ENCODE results near the gene PLXDC2. TPM values are rescaled to one million over a fixed set of nuclear protein-coding genes. Genes with fewer than 3 reads are reported as not detected.
"Not testable (repeated sequence)": the region's sequence is repeated elsewhere in the genome, so short reads cannot be mapped to it uniquely, and the experiment has no call there.

The PLXDC2 gene
- 2.8 and 3.3 TPM in 2 replicates for total RNA-seq (2014; rRNA removed; shearing (Covaris generic))

GRCh38 chr10:19816411-19817230, at the start of gene PLXDC2:
TSS of gene PLXDC2 (plus strand) at chr10:19816432.
- peak; percentile 11 for DNase-seq (ENCODE audit: low read depth)

- DNase-seq (ENCODE audit: low read depth) = no peak
Observed at GRCh38 chr10:19767876-19768275, 48.4 kb upstream of the PLXDC2 start.

GRCh38 chr10:19769826-19770225, 46.4 kb upstream of the PLXDC2 start:
- DNase-seq (ENCODE audit: low read depth) = not testable (repeated sequence)

GRCh38 chr10:19772972-19773371, 43.3 kb upstream of the PLXDC2 start:
- no peak for DNase-seq (ENCODE audit: low read depth)

- no peak for DNase-seq (ENCODE audit: low read depth)
Observed at GRCh38 chr10:19775296-19775695, 40.9 kb upstream of the PLXDC2 start.

- DNase-seq (ENCODE audit: low read depth) = no peak
Observed at GRCh38 chr10:19777806-19778205, 38.4 kb upstream of the PLXDC2 start.

GRCh38 chr10:19778996-19779395, 37.2 kb upstream of the PLXDC2 start:
- DNase-seq (ENCODE audit: low read depth) = no peak

GRCh38 chr10:19782430-19783089, 33.7 kb upstream of the PLXDC2 start:
- no peak for DNase-seq (ENCODE audit: low read depth)

- no peak for DNase-seq (ENCODE audit: low read depth)
Observed at GRCh38 chr10:19783721-19784120, 32.5 kb upstream of the PLXDC2 start.

GRCh38 chr10:19785366-19785765, 30.9 kb upstream of the PLXDC2 start:
- peak; percentile 13 for DNase-seq (ENCODE audit: low read depth)

GRCh38 chr10:19788075-19788686, 28.1 kb upstream of the PLXDC2 start:
- DNase-seq (ENCODE audit: low read depth) = peak; percentile 19

GRCh38 chr10:19788902-19789301, 27.3 kb upstream of the PLXDC2 start:
- DNase-seq (ENCODE audit: low read depth) = no peak

GRCh38 chr10:19789607-19790006, 26.6 kb upstream of the PLXDC2 start:
- DNase-seq (ENCODE audit: low read depth) = no peak

- DNase-seq (ENCODE audit: low read depth) = peak; percentile 7
Observed at GRCh38 chr10:19791032-19791431, 25.2 kb upstream of the PLXDC2 start.

- DNase-seq (ENCODE audit: low read depth) = no peak
Observed at GRCh38 chr10:19795684-19796083, 20.5 kb upstream of the PLXDC2 start.

GRCh38 chr10:19800161-19800560, 16.1 kb upstream of the PLXDC2 start:
- no peak for DNase-seq (ENCODE audit: low read depth)

- no peak for DNase-seq (ENCODE audit: low read depth)
Observed at GRCh38 chr10:19801369-19801768, 14.9 kb upstream of the PLXDC2 start.

GRCh38 chr10:19803676-19804075, 12.6 kb upstream of the PLXDC2 start:
- DNase-seq (ENCODE audit: low read depth) = no peak

- no peak for DNase-seq (ENCODE audit: low read depth)
Observed at GRCh38 chr10:19809481-19809880, 6.8 kb upstream of the PLXDC2 start.

- DNase-seq (ENCODE audit: low read depth) = peak; percentile 9
Observed at GRCh38 chr10:19811540-19811939, 4.7 kb upstream of the PLXDC2 start.

GRCh38 chr10:19812976-19813375, 3.3 kb upstream of the PLXDC2 start:
- DNase-seq (ENCODE audit: low read depth) = peak; percentile 4

- DNase-seq (ENCODE audit: low read depth) = no peak
Observed at GRCh38 chr10:19815036-19815730, 1.0 kb upstream of the PLXDC2 start.
